ENCODE measurements around the gene TMEM186. TPM values are rescaled to one million over a fixed set of nuclear protein-coding genes. Genes with fewer than 3 reads are reported as not detected.

The TMEM186 gene
- total RNA-seq, 2 experiments from 2014 or later = 15.9 to 16.8 TPM

Other genes with a start within 250 kb of the TMEM186 start
- gene TMEM114, start 207.1 kb downstream of the TMEM186 start, total RNA-seq = not detected
- 10 to 100 TPM; 26.2 to 27.2 TPM for gene METTL22, start 175.9 kb downstream of the TMEM186 start, total RNA-seq
- 10 to 100 TPM in 1 of 2 experiments, 1 to 10 TPM in 1; 9.8 to 10.7 TPM for gene ABAT, start 123.0 kb downstream of the TMEM186 start, total RNA-seq
- 10 to 100 TPM; 54.6 to 56.4 TPM for gene PMM2, start 200 bp upstream of the TMEM186 start, total RNA-seq
- gene CARHSP1, start 71.4 kb upstream of the TMEM186 start, total RNA-seq = 10 to 100 TPM; 62.6 to 68.4 TPM
- not detected for gene LITAFD, start 84.7 kb upstream of the TMEM186 start, total RNA-seq
- 100 to 1,000 TPM; 192 to 209 TPM for gene USP7, start 166.3 kb upstream of the TMEM186 start, total RNA-seq

Measured in activated CD8-positive, alpha-beta memory T cell treated with anti-CD3 and anti-CD28 coated beads for 36 hours (primary cell).